Natural killer cell (primary cell): Measurements from ENCODE around the gene SLC6A13. TPM values are rescaled to one million over a fixed set of nuclear protein-coding genes. Genes with fewer than 3 reads are reported as not detected.

Source experiments
- ATAC-seq, 3 donors: fragments of 150-1000 bp in 2 of 3; fragments of 200-7000 bp in 1 of 3; cut with Tn5 transposase; 1 replicate in 1 of 3; 2 replicates in 2 of 3; pipeline ENCODE4 v1.10.0; 2021; ENCODE audit warnings: mild to moderate bottlenecking in 2 of 3, moderate library complexity in 2 of 3
- DNase-seq, 2 donors: peaks; one replicate each; pipeline versions ENCODE4 v3.0.0 to v3.0.0-alpha.2; 2013 to 2021; ENCODE audit warnings: mixed read lengths in 1 of 2
- H3K27ac ChIP-seq: one replicate; pipeline ENCODE4 v1.5.1; 2013; ENCODE audit warnings: mild to moderate bottlenecking, low read length
- H3K27me3 ChIP-seq: one replicate; pipeline ENCODE4 v1.6.1; 2013; ENCODE audit warnings: low read length; ENCODE audit not compliant: control insufficient read depth, insufficient read depth
- H3K36me3 ChIP-seq: one replicate; pipeline ENCODE4 v1.6.1; 2013; ENCODE audit warnings: low read length; ENCODE audit not compliant: control insufficient read depth, insufficient read depth
- H3K4me1 ChIP-seq: one replicate; pipeline ENCODE4 v1.6.1; 2013; ENCODE audit warnings: low read length; ENCODE audit not compliant: control insufficient read depth, insufficient read depth
- H3K4me3 ChIP-seq: one replicate; pipeline ENCODE4 v1.5.1; 2013; ENCODE audit warnings: low read length
- H3K9me3 ChIP-seq: one replicate; pipeline ENCODE4 v1.6.1; 2013; ENCODE audit warnings: low read length; ENCODE audit not compliant: control insufficient read depth, insufficient read depth
- H3K27ac Mint-ChIP-seq, 2 donors: one replicate each; pipeline ENCODE4 v1.8.0; 2022; ENCODE audit warnings: mild to moderate bottlenecking in 2 of 2, mixed read lengths in 2 of 2, moderate library complexity in 1 of 2
- H3K27me3 Mint-ChIP-seq, 2 donors: one replicate each; pipeline ENCODE4 v1.8.0; 2022; ENCODE audit warnings: low read depth in 2 of 2, mixed read lengths in 2 of 2
- H3K36me3 Mint-ChIP-seq: one replicate; pipeline ENCODE4 v1.8.0; 2022; ENCODE audit warnings: mixed read lengths
- H3K4me1 Mint-ChIP-seq, 2 donors: one replicate each; pipeline ENCODE4 v1.8.0; 2022; ENCODE audit warnings: mixed read lengths in 2 of 2
- H3K4me3 Mint-ChIP-seq: one replicate; pipeline ENCODE4 v1.8.0; 2022; ENCODE audit warnings: mild to moderate bottlenecking, moderate library complexity, mixed read lengths
- H3K9me3 Mint-ChIP-seq, 2 donors: one replicate each; pipeline ENCODE4 v1.8.0; 2022; ENCODE audit warnings: mixed read lengths in 2 of 2
- CTCF ChIP-seq: fragments of 200-600 bp; IDR thresholded peaks from one replicate; pipeline ENCODE4 v1.8.0; 2022; ENCODE audit warnings: antibody characterized with exemption
- WGBS: methylation state at CpG from one replicate; pipeline ENCODE4 v1.1.7; 2013; ENCODE audit warnings: missing lambda C conversion rate; ENCODE audit not compliant: insufficient coverage; 5-methylcytosine and 5-hydroxymethylcytosine counted together
- intact Hi-C: fragments of 100-400 bp; cut with micrococcal nuclease; formaldehyde crosslinking; loops from one replicate; pipeline ENCODE4 v1.14.2; 2022
- total RNA-seq, 4 donors: library from RNA; stranded (reverse); fragments of 120-200 nt in 1 of 4; gene quantifications; one replicate each; pipeline versions ENCODE4 v1.2.3 to v1.2.4, GENCODE V29; 2013 to 2022

The SLC6A13 gene
- total RNA-seq, 3 donors from 2014 or later (not counting 1 experiment from before 2014, with no cell fraction given), result 0.79 to 2.2 TPM; not detected in 1

GRCh38 chr12:226401-226800, 36.2 kb downstream of the SLC6A13 start:
- ATAC-seq (no peak), DNase-seq (no peak)
- no peaks in the 10 kb centered on the region for H3K36me3 Mint-ChIP-seq
- H3K27ac Mint-ChIP-seq, result no peak overlapping the region
- 89% methylated on average over 14 of the region's 14 CpGs for WGBS
- no peak for TF ChIP-seq CTCF
- Histone ChIP-seq H3K27me3 (no peaks in the 10 kb centered on the region), H3K36me3 (no peaks in the 10 kb centered on the region), H3K9me3 (no peaks in the 10 kb centered on the region), H3K4me1 (no peaks in the 10 kb centered on the region), H3K4me3 (no peak overlapping the region), H3K27ac (no peak overlapping the region)
- H3K4me3 Mint-ChIP-seq, result no peak overlapping the region
- no peaks in the 10 kb centered on the region for H3K9me3 Mint-ChIP-seq
- intact Hi-C loops, result no loop called here
- H3K27me3 Mint-ChIP-seq, result peaks cover 12 to 26% of the 10 kb centered on the region in 2 donors
- H3K4me1 Mint-ChIP-seq, result no peaks in the 10 kb centered on the region

- no peaks in the 10 kb centered on the region for H3K9me3 ChIP-seq
- H3K36me3 ChIP-seq, result no peaks in the 10 kb centered on the region
- H3K36me3 Mint-ChIP-seq, result no peaks in the 10 kb centered on the region
- ATAC-seq (no peak), DNase-seq (no peak)
- H3K27me3 Mint-ChIP-seq, result peaks cover 12 to 26% of the 10 kb centered on the region in 2 donors
- H3K27ac ChIP-seq, result no peak overlapping the region
- 90% methylated on average over 18 of the region's 18 CpGs for WGBS
- no peaks in the 10 kb centered on the region for H3K9me3 Mint-ChIP-seq
- no peak overlapping the region for H3K4me3 Mint-ChIP-seq
- no peak for TF ChIP-seq CTCF
- H3K4me3 ChIP-seq, result no peak overlapping the region
- H3K27me3 ChIP-seq, result no peaks in the 10 kb centered on the region
- intact Hi-C loops, result no loop called here
- peaks cover 0 to 2% of the 10 kb centered on the region in 2 donors for H3K4me1 Mint-ChIP-seq
- no peak overlapping the region for H3K27ac Mint-ChIP-seq
- H3K4me1 ChIP-seq, result peaks cover 3% of the 10 kb centered on the region
These were observed 37.6 kb downstream of the SLC6A13 start for GRCh38 chr12:225012-225411.

- TF ChIP-seq CTCF, result no peak
- Mint-ChIP-seq H3K4me1 (peaks cover 0 to 7% of the 10 kb centered on the region in 2 donors), H3K27me3 (peaks cover 8 to 19% of the 10 kb centered on the region in 2 donors), H3K4me3 (no peak overlapping the region), H3K36me3 (no peaks in the 10 kb centered on the region), H3K9me3 (no peaks in the 10 kb centered on the region), H3K27ac (no peak overlapping the region)
- no peaks in the 10 kb centered on the region for H3K9me3 ChIP-seq
- WGBS, result 87% methylated on average over 9 of the region's 9 CpGs
- no peak overlapping the region for H3K4me3 ChIP-seq
- no peaks in the 10 kb centered on the region for H3K27me3 ChIP-seq
- intact Hi-C loops, result no loop called here
- DNase-seq, result no peak
- H3K4me1 ChIP-seq, result peaks cover 6% of the 10 kb centered on the region
- no peak for ATAC-seq
- no peak overlapping the region for H3K27ac ChIP-seq
- no peaks in the 10 kb centered on the region for H3K36me3 ChIP-seq
These were observed 38.3 kb downstream of the SLC6A13 start for GRCh38 chr12:224330-224729.

GRCh38 chr12:223841-224240, 38.8 kb downstream of the SLC6A13 start:
- no peaks in the 10 kb centered on the region for H3K9me3 Mint-ChIP-seq
- 86% methylated on average over 11 of the region's 11 CpGs for WGBS
- H3K27ac Mint-ChIP-seq, result no peak overlapping the region
- DNase-seq (no peak), ATAC-seq (no peak)
- H3K27me3 Mint-ChIP-seq, result peaks cover 6 to 14% of the 10 kb centered on the region in 2 donors
- H3K4me3 Mint-ChIP-seq, result no peak overlapping the region
- H3K4me3 ChIP-seq, result no peak overlapping the region
- peaks cover 6% of the 10 kb centered on the region for H3K4me1 ChIP-seq
- no peak for TF ChIP-seq CTCF
- no peaks in the 10 kb centered on the region for H3K36me3 ChIP-seq
- peaks cover 0 to 7% of the 10 kb centered on the region in 2 donors for H3K4me1 Mint-ChIP-seq
- no peaks in the 10 kb centered on the region for H3K9me3 ChIP-seq
- no peaks in the 10 kb centered on the region for H3K36me3 Mint-ChIP-seq
- no peak overlapping the region for H3K27ac ChIP-seq
- H3K27me3 ChIP-seq, result no peaks in the 10 kb centered on the region
- intact Hi-C loops, result no loop called here
